CD4-positive, CD25-positive, alpha-beta regulatory T cell (primary cell): ENCODE measurements around the gene UFM1. TPM values are rescaled to one million over a fixed set of nuclear protein-coding genes. Genes with fewer than 3 reads are reported as not detected.

ENCODE experiments used
- ATAC-seq, 2 donors: fragments of 150-1000 bp; cut with Tn5 transposase; one replicate each; pipeline ENCODE4 v1.10.0; 2021; ENCODE audit warnings: low read depth in 2 of 2, moderate number of reproducible peaks in 2 of 2, moderate library complexity in 1 of 2
- DNase-seq, 3 donors: peaks; one replicate each; pipeline versions ENCODE4 v3.0.0 to v3.0.0-alpha.2; 2012 to 2022; ENCODE audit warnings: mixed read lengths in 1 of 3
- H3K27ac ChIP-seq: one replicate; pipeline ENCODE4 v1.7.0; 2013; ENCODE audit warnings: mild to moderate bottlenecking, low read length; ENCODE audit not compliant: insufficient read depth, poor library complexity, severe bottlenecking
- H3K27me3 ChIP-seq: one replicate; pipeline ENCODE4 v1.7.0; 2013; ENCODE audit warnings: low read length; ENCODE audit not compliant: control insufficient read depth, insufficient read depth
- H3K36me3 ChIP-seq: one replicate; pipeline ENCODE4 v1.7.0; 2013; ENCODE audit warnings: mild to moderate bottlenecking, low read length, moderate library complexity; ENCODE audit not compliant: control insufficient read depth, insufficient read depth
- H3K4me1 ChIP-seq: 2 replicates; pipeline ENCODE4 v1.7.0; 2013; ENCODE audit warnings: mild to moderate bottlenecking, low read length; ENCODE audit not compliant: insufficient read depth, control insufficient read depth, poor library complexity, severe bottlenecking
- H3K4me3 ChIP-seq: one replicate; pipeline ENCODE4 v1.7.0; 2013; ENCODE audit warnings: low read depth, mild to moderate bottlenecking, low read length, moderate library complexity
- H3K9me3 ChIP-seq, 2 experiments: 1 replicate in 1 of 2; 2 replicates in 1 of 2; pipeline ENCODE4 v1.7.0; 2013; ENCODE audit warnings: low read length in 2 of 2, mild to moderate bottlenecking in 1 of 2, moderate library complexity in 1 of 2; ENCODE audit not compliant: control insufficient read depth in 2 of 2
- H3K27ac Mint-ChIP-seq, 3 donors: one replicate each; pipeline ENCODE4 v1.8.0; 2020 to 2022; ENCODE audit warnings: mild to moderate bottlenecking in 3 of 3, mixed read lengths in 3 of 3, moderate library complexity in 2 of 3
- H3K27me3 Mint-ChIP-seq: one replicate; pipeline ENCODE4 v1.8.0; 2022; ENCODE audit warnings: mild to moderate bottlenecking, mixed read lengths
- H3K36me3 Mint-ChIP-seq: one replicate; pipeline ENCODE4 v1.8.0; 2020; ENCODE audit warnings: mixed read lengths
- H3K4me1 Mint-ChIP-seq, 4 donors: one replicate each; pipeline ENCODE4 v1.8.0; 2020 to 2022; ENCODE audit warnings: mixed read lengths in 4 of 4, mild to moderate bottlenecking in 1 of 4
- H3K4me3 Mint-ChIP-seq, 4 donors: one replicate each; pipeline ENCODE4 v1.8.0; 2020 to 2022; ENCODE audit warnings: mild to moderate bottlenecking in 4 of 4, mixed read lengths in 4 of 4, moderate library complexity in 3 of 4
- H3K9me3 Mint-ChIP-seq, 7 donors: one replicate each; pipeline ENCODE4 v1.8.0; 2020 to 2022; ENCODE audit warnings: mixed read lengths in 7 of 7, mild to moderate bottlenecking in 3 of 7, moderate library complexity in 2 of 7
- polyA plus RNA-seq, 4 donors: library from polyadenylated mRNA; unstranded; fragments of 300-500 nt; fragmentation: Illumina TruSeq; gene quantifications; one replicate each; pipeline ENCODE4 v1.2.3, GENCODE V29; 2021
- total RNA-seq: library from RNA; stranded (reverse); gene quantifications from one replicate; pipeline ENCODE4 v1.2.3, GENCODE V29; 2022

The UFM1 gene
- total and polyA plus RNA-seq, 5 donors from 2014 or later = 45.9 to 65.5 (median 48.1) TPM

- no peak for ATAC-seq
- Mint-ChIP-seq H3K27me3 (no peaks in the 10 kb centered on the region), H3K4me3 (no peak overlapping the region), H3K36me3 (no peaks in the 10 kb centered on the region), H3K9me3 (no peaks in the 10 kb centered on the region), H3K27ac (no peak overlapping the region), H3K4me1 (no peaks in the 10 kb centered on the region)
- H3K36me3 ChIP-seq = no peaks in the 10 kb centered on the region
- DNase-seq = no peak
- H3K27me3 ChIP-seq = no peaks in the 10 kb centered on the region
- H3K27ac ChIP-seq = no peak overlapping the region
- H3K4me3 ChIP-seq = no peak overlapping the region
- no peaks in the 10 kb centered on the region for H3K9me3 ChIP-seq
- H3K4me1 ChIP-seq = no peaks in the 10 kb centered on the region
Measured at GRCh38 chr13:38401276-38401675, 51.6 kb downstream of the UFM1 start.

DNA sequence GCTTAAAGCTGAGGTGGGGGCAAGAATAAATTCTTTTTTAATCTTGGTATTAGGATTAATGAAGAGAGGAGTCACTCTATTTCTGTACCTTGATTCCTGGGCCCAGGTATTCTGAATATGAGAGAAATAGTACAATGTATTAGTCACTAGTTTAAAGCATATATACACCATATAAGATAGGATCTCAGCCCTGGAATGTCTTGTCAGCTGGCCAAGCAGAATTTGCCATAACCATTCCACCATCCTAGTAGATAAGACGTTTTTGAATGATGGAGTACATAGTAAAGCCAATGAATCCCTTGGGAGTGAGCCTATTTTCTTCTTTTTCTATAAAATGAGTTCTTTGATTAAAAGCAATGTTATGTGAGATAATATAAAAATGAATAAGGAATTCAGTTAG, 55.6 kb downstream of the UFM1 start:
- H3K27ac ChIP-seq = no peak overlapping the region
- H3K9me3 ChIP-seq = no peaks in the 10 kb centered on the region
- Mint-ChIP-seq H3K36me3 (no peaks in the 10 kb centered on the region), H3K9me3 (peaks cover 0 to 1% (median 0%) of the 10 kb centered on the region in 7 donors), H3K27ac (no peak overlapping the region), H3K4me1 (no peaks in the 10 kb centered on the region), H3K27me3 (no peaks in the 10 kb centered on the region), H3K4me3 (no peak overlapping the region)
- ATAC-seq (no peak), DNase-seq (no peak)
- H3K4me3 ChIP-seq = no peak overlapping the region
- H3K27me3 ChIP-seq = no peaks in the 10 kb centered on the region
- H3K4me1 ChIP-seq = no peaks in the 10 kb centered on the region
- no peaks in the 10 kb centered on the region for H3K36me3 ChIP-seq

DNA sequence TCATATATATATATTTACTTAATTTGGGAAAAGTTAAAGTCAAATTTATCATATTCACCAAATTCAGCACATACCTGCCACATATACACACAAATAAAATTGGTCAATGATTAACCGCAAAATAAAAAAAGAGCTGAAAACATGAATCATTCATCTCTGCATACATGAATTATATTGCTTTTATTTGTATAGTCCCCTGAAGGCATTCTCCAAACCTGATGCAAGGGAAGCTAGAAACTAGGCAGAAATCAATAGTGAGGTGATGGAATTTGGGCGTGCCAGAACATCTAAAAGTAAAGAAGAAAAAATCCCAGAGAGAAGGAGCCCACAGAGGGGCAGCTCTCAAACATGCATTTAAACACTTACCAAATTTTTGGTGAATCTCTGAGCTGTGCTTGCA, 60.1 kb downstream of the UFM1 start:
- ATAC-seq (no peak), DNase-seq (no peak)
- no peaks in the 10 kb centered on the region for H3K9me3 ChIP-seq
- Mint-ChIP-seq H3K4me1 (no peaks in the 10 kb centered on the region), H3K9me3 (peaks cover 0 to 3% (median 1%) of the 10 kb centered on the region in 7 donors), H3K27ac (no peak overlapping the region), H3K36me3 (no peaks in the 10 kb centered on the region), H3K27me3 (no peaks in the 10 kb centered on the region), H3K4me3 (no peak overlapping the region)
- no peak overlapping the region for H3K4me3 ChIP-seq
- no peaks in the 10 kb centered on the region for H3K4me1 ChIP-seq
- H3K27ac ChIP-seq = no peak overlapping the region
- H3K36me3 ChIP-seq = no peaks in the 10 kb centered on the region
- H3K27me3 ChIP-seq = no peaks in the 10 kb centered on the region

DNA sequence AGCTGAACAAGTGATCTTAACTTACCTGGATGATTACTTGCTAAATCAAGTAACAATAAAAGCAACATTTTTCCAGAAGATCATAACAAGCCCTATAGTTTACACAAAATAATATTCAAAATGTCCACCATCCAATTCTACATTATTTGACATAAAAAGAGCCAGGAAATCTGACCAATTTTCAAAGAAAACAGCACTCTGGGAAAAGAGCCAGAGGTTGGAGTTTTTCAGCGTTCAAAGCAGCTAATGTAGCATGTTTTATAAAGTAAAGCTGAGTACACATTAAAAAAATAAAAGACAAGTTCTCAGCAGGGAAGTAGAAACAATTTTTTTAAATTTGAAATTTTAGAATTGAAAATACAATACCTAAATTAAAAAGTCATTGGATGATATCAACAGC, 62.6 kb downstream of the UFM1 start:
- ATAC-seq = no peak
- no peaks in the 10 kb centered on the region for H3K4me1 ChIP-seq
- Mint-ChIP-seq H3K27ac (no peak overlapping the region), H3K4me3 (no peak overlapping the region), H3K4me1 (peaks cover 0 to 6% (median 0%) of the 10 kb centered on the region in 4 donors), H3K36me3 (no peaks in the 10 kb centered on the region), H3K9me3 (peaks cover 0 to 3% (median 2%) of the 10 kb centered on the region in 7 donors), H3K27me3 (no peaks in the 10 kb centered on the region)
- H3K4me3 ChIP-seq = no peak overlapping the region
- H3K27ac ChIP-seq = no peak overlapping the region
- no peak for DNase-seq
- H3K27me3 ChIP-seq = no peaks in the 10 kb centered on the region
- H3K36me3 ChIP-seq = no peaks in the 10 kb centered on the region
- H3K9me3 ChIP-seq = no peaks in the 10 kb centered on the region
